Liver (tissue), 9 donors: ENCODE measurements around the gene RHOU. TPM values are rescaled to one million over a fixed set of nuclear protein-coding genes. Genes with fewer than 3 reads are reported as not detected.

Experiments
- DNase-seq: peaks from one replicate; pipeline ENCODE4 v3.0.0-alpha.2; 2017; ENCODE audit warnings: low spot score
- H3K27ac ChIP-seq, 2 donors: one replicate each; pipeline ENCODE4 v1.7.0; 2013; ENCODE audit warnings: inconsistent platforms in 2 of 2, low read length in 2 of 2, control low read depth in 1 of 2, low read depth in 1 of 2, mild to moderate bottlenecking in 1 of 2
- H3K27me3 ChIP-seq, 4 donors: one replicate each; pipeline versions ENCODE4 v1.6.1 to v1.7.0; 2013; ENCODE audit warnings: low read length in 3 of 4, inconsistent platforms in 1 of 4, mild to moderate bottlenecking in 1 of 4, moderate library complexity in 1 of 4; ENCODE audit not compliant: control insufficient read depth in 4 of 4, insufficient read depth in 4 of 4
- H3K36me3 ChIP-seq, 4 donors: one replicate each; pipeline versions ENCODE4 v1.6.1 to v1.7.0; 2013; ENCODE audit warnings: low read length in 3 of 4, mild to moderate bottlenecking in 3 of 4, low read depth in 1 of 4, moderate library complexity in 1 of 4; ENCODE audit not compliant: control insufficient read depth in 4 of 4, insufficient read depth in 3 of 4
- H3K4me1 ChIP-seq, 4 donors: one replicate each; pipeline versions ENCODE4 v1.6.1 to v1.7.0; 2013; ENCODE audit warnings: low read length in 3 of 4, mild to moderate bottlenecking in 3 of 4, moderate library complexity in 1 of 4; ENCODE audit not compliant: control insufficient read depth in 4 of 4, insufficient read depth in 4 of 4
- H3K4me3 ChIP-seq, 3 donors: one replicate each; pipeline versions ENCODE4 v1.6.1 to v1.7.0; 2013; ENCODE audit warnings: low read length in 3 of 3, control low read depth in 1 of 3, low read depth in 1 of 3, mild to moderate bottlenecking in 1 of 3
- H3K9ac ChIP-seq, 2 donors: one replicate each; pipeline ENCODE4 v1.7.0; 2013; ENCODE audit warnings: low read length in 2 of 2, mild to moderate bottlenecking in 2 of 2, moderate library complexity in 2 of 2, control low read depth in 1 of 2, low read depth in 1 of 2
- H3K9me3 ChIP-seq, 4 donors: one replicate each; pipeline versions ENCODE4 v1.6.1 to v1.7.0; 2013; ENCODE audit warnings: low read length in 3 of 4; ENCODE audit not compliant: control insufficient read depth in 4 of 4
- ATF3 ChIP-seq: IDR thresholded peaks from 2 replicates; pipeline ENCODE4 v1.6.1; 2016; ENCODE audit warnings: antibody characterized with exemption
- EGR1 ChIP-seq, 2 donors: IDR thresholded peaks; 2 replicates each; pipeline ENCODE4 v1.6.1; 2016 to 2018; ENCODE audit warnings: antibody characterized with exemption in 2 of 2, low read depth in 2 of 2
- FOXA1 ChIP-seq: IDR thresholded peaks from 2 replicates; pipeline ENCODE4 v1.6.1; 2016; ENCODE audit warnings: antibody characterized with exemption
- HNF4A ChIP-seq, 2 donors: conservative IDR thresholded peaks; 2 replicates each; pipeline ENCODE4 v1.6.1; 2016; ENCODE audit warnings: antibody characterized with exemption in 2 of 2, mild to moderate bottlenecking in 2 of 2
- JUND ChIP-seq, 2 donors: IDR thresholded peaks; 2 replicates each; pipeline ENCODE4 v1.6.1; 2016; ENCODE audit warnings: antibody characterized with exemption in 2 of 2
- NR2F2 ChIP-seq: IDR thresholded peaks from 2 replicates; pipeline ENCODE4 v1.6.1; 2016; ENCODE audit warnings: antibody characterized with exemption
- RAD21 ChIP-seq, 2 donors: IDR thresholded peaks; 2 replicates each; pipeline ENCODE4 v1.6.1; 2016; ENCODE audit warnings: antibody characterized with exemption in 2 of 2, mild to moderate bottlenecking in 2 of 2
- SP1 ChIP-seq: IDR thresholded peaks from 2 replicates; pipeline ENCODE4 v1.6.1; 2018; ENCODE audit warnings: antibody characterized with exemption, mild to moderate bottlenecking
- YY1 ChIP-seq: IDR thresholded peaks from 2 replicates; pipeline ENCODE4 v1.6.1; 2016; ENCODE audit warnings: antibody characterized with exemption, mild to moderate bottlenecking
- ZBTB33 ChIP-seq: IDR thresholded peaks from 2 replicates; pipeline ENCODE4 v1.6.1; 2016; ENCODE audit warnings: antibody characterized with exemption
- WGBS: extraction: QIAGEN DNeasy Blood & Tissue Kit; methylation state at CpG from one replicate; pipeline ENCODE4 v1.1.7; 2013; 5-methylcytosine and 5-hydroxymethylcytosine counted together
- polyA plus RNA-seq, 2 donors: library from polyadenylated mRNA; stranded (reverse) in 1 of 2; unstranded in 1 of 2; fragments of 200-250 nt in 1 of 2; fragments of >200 nt in 1 of 2; fragmentation: Nextera tagmentation in 1 of 2; extraction: Ambion mirVana in 1 of 2; gene quantifications; one replicate each; pipeline versions ENCODE4 v1.2.1 to v1.2.3, GENCODE V29; 2013 to 2015
- total RNA-seq, 2 donors: library from RNA; depleted of rRNA; stranded (reverse); fragments of >200 nt; gene quantifications; one replicate each; pipeline ENCODE4 v1.2.3, GENCODE V29; 2014
- TF ChIP-seq, protein P1 (sequence below): IDR thresholded peaks from 2 replicates; pipeline ENCODE4 v1.6.1; 2016; ENCODE audit warnings: antibody characterized with exemption
- TF ChIP-seq, protein P2 (sequence below): IDR thresholded peaks from 2 replicates; pipeline ENCODE4 v1.6.1; 2016; ENCODE audit warnings: antibody characterized with exemption, mild to moderate bottlenecking
- TF ChIP-seq, protein P3 (sequence below): fragments of 150-350 bp; IDR thresholded peaks from 2 replicates; pipeline ENCODE4 v1.5.1; 2017; ENCODE audit warnings: improper control_type of control experiment, low read depth, low read length; ENCODE audit not compliant: missing input control
- donor health status: healthy.
- donor health status: healthy.
- donor health status: healthy.
- donor health status: healthy.
- donor health status: healthy.

RHOU gene
- total and polyA plus RNA-seq, 4 donors: 6.4 to 12.0 (median 11.6) TPM

GRCh38 chr1:228763561-228763960, 28.3 kb downstream of the RHOU start:
- no peak for DNase-seq
- WGBS: 91% methylated on average over 3 of the region's 3 CpGs
- no peak overlapping the region for H3K27ac ChIP-seq
- H3K9ac ChIP-seq: no peak overlapping the region
- H3K27me3 ChIP-seq: no peaks in the 10 kb centered on the region
- H3K9me3 ChIP-seq: no peaks in the 10 kb centered on the region
- no peaks in the 10 kb centered on the region for H3K36me3 ChIP-seq
- TF ChIP-seq EGR1 (IDR thresholded peaks at IDR 0.05; ENCODE audit: low read depth in 2 of 2) (no peak), ATF3 (no peak), YY1 (no peak), NR2F2 (no peak), JUND (IDR thresholded peaks at IDR 0.05) (no peak), ZBTB33 (no peak), HNF4A (conservative IDR thresholded peaks at IDR 0.05) (no peak)
- TF ChIP-seq, protein P1, sequence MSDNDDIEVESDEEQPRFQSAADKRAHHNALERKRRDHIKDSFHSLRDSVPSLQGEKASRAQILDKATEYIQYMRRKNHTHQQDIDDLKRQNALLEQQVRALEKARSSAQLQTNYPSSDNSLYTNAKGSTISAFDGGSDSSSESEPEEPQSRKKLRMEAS: no peak
- TF ChIP-seq, protein P2, sequence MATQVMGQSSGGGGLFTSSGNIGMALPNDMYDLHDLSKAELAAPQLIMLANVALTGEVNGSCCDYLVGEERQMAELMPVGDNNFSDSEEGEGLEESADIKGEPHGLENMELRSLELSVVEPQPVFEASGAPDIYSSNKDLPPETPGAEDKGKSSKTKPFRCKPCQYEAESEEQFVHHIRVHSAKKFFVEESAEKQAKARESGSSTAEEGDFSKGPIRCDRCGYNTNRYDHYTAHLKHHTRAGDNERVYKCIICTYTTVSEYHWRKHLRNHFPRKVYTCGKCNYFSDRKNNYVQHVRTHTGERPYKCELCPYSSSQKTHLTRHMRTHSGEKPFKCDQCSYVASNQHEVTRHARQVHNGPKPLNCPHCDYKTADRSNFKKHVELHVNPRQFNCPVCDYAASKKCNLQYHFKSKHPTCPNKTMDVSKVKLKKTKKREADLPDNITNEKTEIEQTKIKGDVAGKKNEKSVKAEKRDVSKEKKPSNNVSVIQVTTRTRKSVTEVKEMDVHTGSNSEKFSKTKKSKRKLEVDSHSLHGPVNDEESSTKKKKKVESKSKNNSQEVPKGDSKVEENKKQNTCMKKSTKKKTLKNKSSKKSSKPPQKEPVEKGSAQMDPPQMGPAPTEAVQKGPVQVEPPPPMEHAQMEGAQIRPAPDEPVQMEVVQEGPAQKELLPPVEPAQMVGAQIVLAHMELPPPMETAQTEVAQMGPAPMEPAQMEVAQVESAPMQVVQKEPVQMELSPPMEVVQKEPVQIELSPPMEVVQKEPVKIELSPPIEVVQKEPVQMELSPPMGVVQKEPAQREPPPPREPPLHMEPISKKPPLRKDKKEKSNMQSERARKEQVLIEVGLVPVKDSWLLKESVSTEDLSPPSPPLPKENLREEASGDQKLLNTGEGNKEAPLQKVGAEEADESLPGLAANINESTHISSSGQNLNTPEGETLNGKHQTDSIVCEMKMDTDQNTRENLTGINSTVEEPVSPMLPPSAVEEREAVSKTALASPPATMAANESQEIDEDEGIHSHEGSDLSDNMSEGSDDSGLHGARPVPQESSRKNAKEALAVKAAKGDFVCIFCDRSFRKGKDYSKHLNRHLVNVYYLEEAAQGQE: no peak
- TF ChIP-seq, protein P3, sequence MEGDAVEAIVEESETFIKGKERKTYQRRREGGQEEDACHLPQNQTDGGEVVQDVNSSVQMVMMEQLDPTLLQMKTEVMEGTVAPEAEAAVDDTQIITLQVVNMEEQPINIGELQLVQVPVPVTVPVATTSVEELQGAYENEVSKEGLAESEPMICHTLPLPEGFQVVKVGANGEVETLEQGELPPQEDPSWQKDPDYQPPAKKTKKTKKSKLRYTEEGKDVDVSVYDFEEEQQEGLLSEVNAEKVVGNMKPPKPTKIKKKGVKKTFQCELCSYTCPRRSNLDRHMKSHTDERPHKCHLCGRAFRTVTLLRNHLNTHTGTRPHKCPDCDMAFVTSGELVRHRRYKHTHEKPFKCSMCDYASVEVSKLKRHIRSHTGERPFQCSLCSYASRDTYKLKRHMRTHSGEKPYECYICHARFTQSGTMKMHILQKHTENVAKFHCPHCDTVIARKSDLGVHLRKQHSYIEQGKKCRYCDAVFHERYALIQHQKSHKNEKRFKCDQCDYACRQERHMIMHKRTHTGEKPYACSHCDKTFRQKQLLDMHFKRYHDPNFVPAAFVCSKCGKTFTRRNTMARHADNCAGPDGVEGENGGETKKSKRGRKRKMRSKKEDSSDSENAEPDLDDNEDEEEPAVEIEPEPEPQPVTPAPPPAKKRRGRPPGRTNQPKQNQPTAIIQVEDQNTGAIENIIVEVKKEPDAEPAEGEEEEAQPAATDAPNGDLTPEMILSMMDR: no peak
- no peak overlapping the region for H3K4me3 ChIP-seq
- H3K4me1 ChIP-seq: peaks cover 0 to 4% (median 2%) of the 10 kb centered on the region in 4 donors

GRCh38 chr1:228765168-228765946, 30.1 kb downstream of the RHOU start:
- Histone ChIP-seq H3K36me3 (no peaks in the 10 kb centered on the region), H3K27me3 (no peaks in the 10 kb centered on the region), H3K4me3 (no peak overlapping the region), H3K27ac (no peak overlapping the region), H3K9ac (no peak overlapping the region), H3K9me3 (no peaks in the 10 kb centered on the region), H3K4me1 (no peaks in the 10 kb centered on the region)
- TF ChIP-seq JUND (IDR thresholded peaks at IDR 0.05): no peak
- no peak for TF ChIP-seq SP1
- TF ChIP-seq HNF4A (conservative IDR thresholded peaks at IDR 0.05): no peak
- no peak for TF ChIP-seq ATF3
- TF ChIP-seq NR2F2: no peak
- no peak for TF ChIP-seq RAD21 (IDR thresholded peaks at IDR 0.05)
- TF ChIP-seq, protein P1: no peak
- TF ChIP-seq, protein P2: no peak
- TF ChIP-seq FOXA1: no peak
- WGBS: 86% methylated on average over 8 of the region's 8 CpGs
- DNase-seq: no peak
